GM18868 (cell line): ENCODE data around the gene RAB11A.
"Not testable (repeated sequence)": the region's sequence is repeated elsewhere in the genome, so short reads cannot be mapped to it uniquely, and the experiment has no call there.

Experiments used
- ATAC-seq: cut with Tn5 transposase; IDR thresholded peaks from one replicate; pipeline ENCODE4 v1.9.1; 2021; ENCODE audit warnings: mild to moderate bottlenecking, moderate library complexity; ENCODE audit not compliant: unreplicated experiment

The RAB11A gene

GRCh38 chr15:65841121-65841930, 28.0 kb upstream of the RAB11A start:
- ATAC-seq, result no peak

- no peak for ATAC-seq
These were observed 23.3 kb upstream of the RAB11A start for GRCh38 chr15:65845826-65846519.

- ATAC-seq, result no peak
These were observed 21.3 kb upstream of the RAB11A start for GRCh38 chr15:65847989-65848388.

GRCh38 chr15:65851981-65852380, 17.3 kb upstream of the RAB11A start:
- ATAC-seq, result no peak

GRCh38 chr15:65856821-65857455, 12.4 kb upstream of the RAB11A start:
- no peak for ATAC-seq

GRCh38 chr15:65857718-65858402, 11.4 kb upstream of the RAB11A start:
- ATAC-seq, result no peak

- peak; percentile 48 for ATAC-seq
These were observed 6.6 kb upstream of the RAB11A start for GRCh38 chr15:65862682-65863081.

- no peak for ATAC-seq
These were observed 6.2 kb upstream of the RAB11A start for GRCh38 chr15:65863106-65863505.

GRCh38 chr15:65867244-65867643, 2.0 kb upstream of the RAB11A start:
- no peak for ATAC-seq

- ATAC-seq, result not testable (repeated sequence)
These were observed 1.4 kb upstream of the RAB11A start for GRCh38 chr15:65867933-65868332.

GRCh38 chr15:65868546-65869125, 655 bp upstream of the RAB11A start:
- ATAC-seq, result no peak

GRCh38 chr15:65869954-65870871, 922 bp downstream of the RAB11A start:
- ATAC-seq, result no peak

GRCh38 chr15:65870889-65871533, 1.7 kb downstream of the RAB11A start:
- no peak for ATAC-seq

GRCh38 chr15:65871886-65872285, 2.6 kb downstream of the RAB11A start:
- not testable (repeated sequence) for ATAC-seq

GRCh38 chr15:65872596-65872995, 3.3 kb downstream of the RAB11A start:
- not testable (repeated sequence) for ATAC-seq

GRCh38 chr15:65873256-65873655, 4.0 kb downstream of the RAB11A start:
- no peak for ATAC-seq

- ATAC-seq, result no peak
These were observed 6.2 kb downstream of the RAB11A start for GRCh38 chr15:65875458-65875857.

- ATAC-seq, result no peak
These were observed 8.5 kb downstream of the RAB11A start for GRCh38 chr15:65877749-65878148.

GRCh38 chr15:65881766-65882434, 12.6 kb downstream of the RAB11A start:
- ATAC-seq, result no peak
